AG10803 (cell line): Measurements from ENCODE around the gene QRICH1.

Source experiments
- DNase-seq: peaks from one replicate; pipeline ENCODE4 v3.0.0; 2010; ENCODE audit warnings: low read depth
- H3K4me3 ChIP-seq: 2 replicates; pipeline ENCODE4 v1.5.1; 2011; ENCODE audit warnings: mild to moderate bottlenecking, low read length, control low read depth
- TF ChIP-seq, protein P1 (sequence below): conservative IDR thresholded peaks from 2 replicates; pipeline ENCODE4 v1.5.1; 2011; ENCODE audit warnings: mild to moderate bottlenecking, low read length, control low read depth, inconsistent platforms

The QRICH1 gene

DNA sequence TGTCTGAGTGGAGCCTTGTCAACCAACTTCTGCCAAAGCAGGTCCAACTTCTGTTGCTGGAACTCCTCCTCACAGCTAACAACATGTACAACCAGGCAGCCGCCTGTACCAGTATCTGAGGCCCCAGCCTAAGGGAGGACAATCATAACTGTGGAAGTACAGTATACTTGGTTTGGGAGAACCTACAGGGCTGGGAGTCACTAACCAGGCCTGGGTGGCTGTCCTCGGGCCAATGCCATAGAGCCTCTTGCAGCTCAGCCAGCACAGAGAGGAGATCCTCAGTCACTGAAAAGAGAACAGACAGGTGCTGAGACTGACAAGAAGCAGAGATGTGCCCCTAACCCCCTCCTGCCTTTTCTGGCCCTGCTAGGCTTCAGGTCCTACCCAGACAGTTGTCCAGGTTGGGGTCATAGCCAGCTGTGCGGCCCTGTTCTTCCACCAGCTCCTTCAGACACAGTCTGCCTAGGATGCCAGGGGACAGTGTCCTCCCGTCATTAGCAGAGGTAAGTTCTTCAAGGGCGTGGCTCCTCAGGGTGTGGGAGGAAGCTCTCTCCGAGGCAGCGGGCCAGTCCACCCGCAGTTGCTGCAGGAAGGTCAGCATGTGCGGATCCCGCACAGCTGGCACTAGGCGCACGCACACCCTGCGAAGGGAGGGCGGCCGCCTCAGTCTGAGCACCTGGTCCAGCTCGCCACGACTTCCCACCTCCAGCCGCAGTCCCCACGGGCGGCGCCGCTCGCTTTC lies 76.5 kb downstream of the QRICH1 start:
- no peak for DNase-seq

GRCh38 chr3:49016414-49017228 lies 77.2 kb downstream of the QRICH1 start:
- DNase-seq = no peak
- no peak overlapping the region; the same call in 1 of the 2 replicates for H3K4me3 ChIP-seq
- TF ChIP-seq, protein P1, sequence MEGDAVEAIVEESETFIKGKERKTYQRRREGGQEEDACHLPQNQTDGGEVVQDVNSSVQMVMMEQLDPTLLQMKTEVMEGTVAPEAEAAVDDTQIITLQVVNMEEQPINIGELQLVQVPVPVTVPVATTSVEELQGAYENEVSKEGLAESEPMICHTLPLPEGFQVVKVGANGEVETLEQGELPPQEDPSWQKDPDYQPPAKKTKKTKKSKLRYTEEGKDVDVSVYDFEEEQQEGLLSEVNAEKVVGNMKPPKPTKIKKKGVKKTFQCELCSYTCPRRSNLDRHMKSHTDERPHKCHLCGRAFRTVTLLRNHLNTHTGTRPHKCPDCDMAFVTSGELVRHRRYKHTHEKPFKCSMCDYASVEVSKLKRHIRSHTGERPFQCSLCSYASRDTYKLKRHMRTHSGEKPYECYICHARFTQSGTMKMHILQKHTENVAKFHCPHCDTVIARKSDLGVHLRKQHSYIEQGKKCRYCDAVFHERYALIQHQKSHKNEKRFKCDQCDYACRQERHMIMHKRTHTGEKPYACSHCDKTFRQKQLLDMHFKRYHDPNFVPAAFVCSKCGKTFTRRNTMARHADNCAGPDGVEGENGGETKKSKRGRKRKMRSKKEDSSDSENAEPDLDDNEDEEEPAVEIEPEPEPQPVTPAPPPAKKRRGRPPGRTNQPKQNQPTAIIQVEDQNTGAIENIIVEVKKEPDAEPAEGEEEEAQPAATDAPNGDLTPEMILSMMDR = no peak

More for the DNA sequence above, 76.5 kb downstream of the QRICH1 start:
- TF ChIP-seq, protein P1 = no peak
- H3K4me3 ChIP-seq = peak overlapping the region; percentile 77

DNA sequence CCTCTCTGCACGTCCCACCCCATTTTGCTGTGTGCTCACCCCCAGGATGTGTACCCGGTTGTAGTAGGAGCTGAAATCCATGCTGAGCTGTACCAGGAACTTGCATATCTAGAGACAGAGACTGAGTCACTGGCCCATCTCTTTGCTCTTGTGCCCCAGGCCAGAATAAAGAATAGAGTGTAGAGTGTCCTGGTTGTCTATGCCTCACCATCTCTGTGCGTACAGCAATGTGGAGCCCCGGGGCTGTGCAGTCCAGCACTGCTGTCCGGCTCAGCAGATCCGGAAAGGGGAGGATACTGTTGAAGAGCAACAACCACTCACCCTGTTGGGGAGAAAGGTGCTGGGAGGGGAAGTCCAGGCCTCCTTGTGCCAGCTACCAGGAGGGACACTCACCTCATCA lies 78.1 kb downstream of the QRICH1 start:
- TF ChIP-seq, protein P1 = no peak
- DNase-seq = no peak
- H3K4me3 ChIP-seq = no peak overlapping the region

DNA sequence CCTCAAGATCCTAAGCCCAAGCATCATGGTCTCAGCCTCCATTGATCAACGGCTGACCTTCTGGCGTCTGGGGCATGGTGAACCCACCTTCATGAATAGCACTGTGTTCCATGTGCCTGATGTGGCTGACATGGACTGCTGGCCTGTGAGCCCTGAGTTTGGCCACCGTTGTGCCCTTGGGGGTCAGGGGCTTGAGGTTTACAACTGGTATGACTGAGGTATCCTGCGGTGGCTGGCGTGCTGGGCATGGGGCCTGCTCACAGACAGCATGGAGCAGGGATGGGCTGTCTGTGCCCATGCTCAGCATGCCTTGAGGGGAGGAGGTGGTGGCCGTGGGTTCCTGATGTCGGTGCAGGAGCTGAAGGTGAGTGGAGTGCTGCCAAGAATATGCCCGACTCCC lies 78.8 kb downstream of the QRICH1 start:
- TF ChIP-seq, protein P1 = no peak
- no peak for DNase-seq
- no peak overlapping the region for H3K4me3 ChIP-seq

DNA sequence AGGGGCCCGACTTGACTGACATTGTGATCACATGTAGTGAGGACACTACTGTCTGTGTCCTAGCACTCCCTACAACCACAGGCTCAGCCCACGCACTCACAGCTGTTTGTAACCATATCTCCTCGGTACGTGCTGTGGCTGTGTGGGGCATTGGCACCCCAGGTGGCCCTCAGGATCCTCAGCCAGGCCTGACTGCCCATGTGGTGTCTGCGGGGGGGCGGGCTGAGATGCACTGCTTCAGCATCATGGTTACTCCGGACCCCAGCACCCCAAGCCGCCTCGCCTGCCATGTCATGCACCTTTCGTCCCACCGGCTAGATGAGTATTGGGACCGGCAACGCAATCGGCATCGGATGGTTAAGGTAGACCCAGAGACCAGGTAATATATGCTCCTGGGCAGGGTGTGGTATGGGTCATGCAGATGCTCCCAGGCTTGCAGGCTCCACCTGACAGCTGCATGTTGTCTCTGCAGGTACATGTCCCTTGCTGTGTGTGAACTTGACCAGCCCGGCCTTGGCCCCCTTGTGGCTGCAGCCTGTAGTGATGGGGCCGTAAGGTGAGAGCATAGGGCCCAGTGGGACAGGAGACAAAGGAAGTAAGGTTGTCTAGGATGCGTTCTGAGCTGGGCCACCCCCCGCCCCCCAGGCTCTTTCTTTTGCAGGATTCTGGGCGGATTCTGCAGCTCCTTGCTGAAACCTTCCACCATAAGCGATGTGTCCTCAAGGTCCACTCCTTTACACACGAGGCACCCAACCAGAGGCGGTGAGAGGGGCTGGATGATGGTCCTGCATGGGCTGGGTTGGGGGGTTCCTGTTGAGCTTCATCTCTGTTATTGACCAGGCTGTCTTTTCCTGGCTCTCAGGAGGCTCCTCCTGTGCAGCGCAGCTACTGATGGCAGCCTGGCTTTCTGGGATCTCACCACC lies 79.9 kb downstream of the QRICH1 start:
- DNase-seq = no peak

DNA sequence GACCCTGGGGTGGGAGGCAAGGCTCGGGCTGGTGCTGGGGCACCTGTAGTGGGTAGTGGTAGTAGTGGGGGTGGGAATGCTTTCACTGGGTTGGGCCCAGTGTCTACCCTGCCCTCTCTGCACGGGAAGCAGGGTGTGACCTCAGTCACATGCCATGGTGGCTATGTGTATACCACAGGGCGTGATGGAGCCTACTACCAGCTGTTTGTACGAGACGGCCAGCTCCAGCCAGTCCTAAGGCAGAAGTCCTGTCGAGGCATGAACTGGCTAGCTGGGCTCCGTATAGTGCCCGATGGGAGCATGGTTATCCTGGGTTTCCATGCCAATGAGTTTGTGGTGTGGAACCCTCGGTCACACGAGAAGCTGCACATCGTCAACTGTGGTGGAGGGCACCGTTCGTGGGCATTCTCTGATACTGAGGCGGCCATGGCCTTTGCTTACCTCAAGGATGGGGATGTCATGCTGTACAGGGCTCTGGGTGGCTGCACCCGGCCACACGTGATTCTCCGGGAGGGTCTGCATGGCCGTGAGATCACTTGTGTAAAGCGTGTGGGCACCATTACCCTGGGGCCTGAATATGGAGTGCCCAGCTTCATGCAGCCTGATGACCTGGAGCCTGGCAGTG lies 80.6 kb downstream of the QRICH1 start:
- TF ChIP-seq, protein P1 = no peak
- no peak overlapping the region for H3K4me3 ChIP-seq
- DNase-seq = no peak

More for the DNA sequence above, 79.9 kb downstream of the QRICH1 start:
- TF ChIP-seq, protein P1 = peak; percentile 62
- H3K4me3 ChIP-seq = no peak overlapping the region
